GM18870 (cell line): ENCODE results near the gene LRRC8C.
"Not testable (repeated sequence)": the region's sequence is repeated elsewhere in the genome, so short reads cannot be mapped to it uniquely, and the experiment has no call there.

Experiments
- ATAC-seq: cut with Tn5 transposase; IDR thresholded peaks from one replicate; pipeline ENCODE4 v1.9.1; 2021; ENCODE audit warnings: moderate library complexity; ENCODE audit not compliant: unreplicated experiment

The LRRC8C gene

DNA sequence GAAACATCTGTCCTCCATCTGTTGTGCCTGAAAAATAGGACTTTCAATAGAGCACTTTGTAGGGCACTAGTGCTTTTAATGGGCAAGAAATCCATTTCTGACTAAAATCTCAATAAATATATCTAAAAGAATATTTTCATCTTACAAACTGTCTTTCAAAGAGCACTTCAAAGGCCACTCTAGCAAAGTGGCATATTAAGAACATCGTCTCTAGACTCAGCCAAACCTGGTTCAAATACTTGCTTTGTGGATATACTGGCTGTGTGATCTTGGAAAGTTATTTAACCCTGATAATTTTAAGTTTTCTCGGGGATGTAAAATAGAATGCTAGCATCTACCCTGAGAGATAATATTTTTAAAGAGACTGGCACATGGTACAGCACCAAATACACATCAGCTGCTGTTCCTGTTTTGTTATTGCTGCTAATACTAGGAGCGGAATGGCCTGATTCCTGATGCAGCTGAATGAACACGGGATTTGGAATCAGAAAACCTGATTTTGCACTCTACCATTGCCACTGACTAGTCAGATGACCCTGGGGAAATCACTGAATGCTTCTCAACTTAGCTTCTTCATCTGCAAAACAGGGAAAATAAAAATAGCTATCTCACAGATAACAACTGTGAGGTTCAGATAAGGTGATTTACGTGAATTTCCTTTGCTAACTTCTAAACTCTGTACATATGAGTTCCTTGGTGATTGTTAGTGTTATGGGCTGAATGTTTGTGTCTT is 25.2 kb upstream of the LRRC8C start:
- ATAC-seq = no peak

DNA sequence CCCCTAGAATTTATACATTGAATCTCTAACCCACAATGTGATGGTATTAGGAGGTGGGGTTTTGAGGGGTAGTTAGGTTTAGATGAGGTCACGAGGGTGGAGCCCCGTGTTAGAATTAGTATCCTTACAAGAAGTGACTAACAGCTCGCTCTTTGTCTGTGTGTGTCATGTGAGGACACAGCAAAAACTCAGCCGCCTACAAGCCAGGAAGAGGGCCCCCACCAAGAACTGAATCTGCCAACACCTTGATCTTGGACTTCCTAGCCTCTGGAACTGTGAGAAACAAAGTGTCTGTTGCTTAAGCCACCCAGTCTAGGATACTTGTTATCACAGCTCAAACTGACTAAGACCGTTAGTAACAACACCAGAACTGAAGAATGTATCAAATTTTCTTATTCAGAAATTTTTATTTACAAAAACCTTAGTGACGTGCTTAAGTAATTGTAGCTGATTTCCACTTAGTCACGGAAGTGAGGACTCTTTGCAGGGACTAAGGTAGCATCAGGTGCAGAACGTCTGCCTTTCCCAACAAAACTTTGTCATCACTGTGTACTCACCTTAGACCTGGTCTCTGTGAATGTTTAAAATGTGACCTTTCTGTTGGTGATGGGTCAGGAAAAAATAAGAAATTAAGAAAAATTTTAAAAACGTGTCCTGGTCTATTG is 24.5 kb upstream of the LRRC8C start:
- ATAC-seq = no peak

DNA sequence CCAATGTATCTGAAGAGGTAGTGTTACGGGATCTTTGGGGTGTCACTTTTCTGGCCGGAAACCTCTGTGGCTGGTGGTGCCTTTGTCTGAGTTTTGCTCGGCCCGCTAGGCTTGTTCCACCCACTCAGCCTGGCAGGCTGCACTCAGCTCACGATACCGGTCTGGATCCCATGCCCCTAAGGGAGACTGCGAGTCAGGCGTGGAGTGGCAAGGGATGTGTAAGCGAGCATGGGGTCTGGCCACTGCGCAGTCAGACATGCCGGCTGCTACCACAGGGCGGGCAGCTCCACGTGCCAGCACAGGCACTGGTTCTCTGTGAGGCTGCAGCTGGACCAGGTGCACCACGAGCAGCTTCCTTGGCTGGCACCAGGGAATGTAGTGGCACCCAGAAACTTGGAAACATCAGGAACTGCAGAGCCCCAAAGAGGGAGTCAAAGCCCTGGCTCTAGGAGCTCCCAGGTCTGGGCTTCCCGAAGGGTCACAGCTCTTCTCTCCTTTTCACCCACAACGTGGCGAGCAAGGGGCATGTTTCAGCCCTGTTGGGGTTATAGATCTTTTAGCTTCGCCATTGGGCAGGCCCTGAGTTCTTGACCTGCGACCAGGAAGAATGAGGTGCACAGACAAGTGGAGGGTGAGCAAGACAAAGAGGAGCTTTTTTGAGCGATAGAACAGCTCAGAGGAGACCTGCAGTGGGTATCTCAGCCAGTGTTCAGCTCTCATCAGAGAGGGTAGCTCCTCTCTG is 23.8 kb upstream of the LRRC8C start:
- ATAC-seq = no peak

DNA sequence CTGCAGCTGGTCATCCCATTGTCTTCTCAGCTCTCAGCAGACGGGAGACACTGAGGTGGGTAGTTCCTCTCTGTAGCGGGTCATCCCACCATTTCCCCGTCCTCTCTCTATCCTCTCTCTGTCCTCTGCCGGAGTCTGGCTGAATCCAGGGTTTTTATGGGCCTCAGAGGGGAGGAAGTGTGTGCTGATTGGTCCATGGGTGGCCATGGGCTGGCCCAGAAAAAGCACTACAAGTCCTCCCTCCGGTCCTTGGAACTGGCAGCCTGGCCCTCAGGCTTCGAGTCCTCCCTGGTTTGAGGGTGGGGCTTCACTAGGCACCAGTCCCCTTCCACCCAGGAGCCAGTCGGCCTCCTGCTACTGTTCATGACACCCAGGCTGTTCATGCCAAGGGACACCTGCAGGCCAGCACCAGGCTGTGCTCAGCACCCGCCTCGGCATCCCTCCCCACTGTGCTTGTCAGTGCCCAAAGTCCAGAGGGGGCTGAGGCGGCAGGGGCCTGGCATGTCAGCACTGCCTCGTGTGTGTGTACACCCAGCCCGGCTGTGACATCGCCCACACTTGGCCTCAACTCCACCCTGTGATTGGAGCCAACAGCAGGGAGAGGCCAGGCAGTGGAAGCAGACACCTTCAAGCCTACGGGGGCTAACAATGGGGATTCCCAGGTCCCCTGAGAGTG is 23.0 kb upstream of the LRRC8C start:
- ATAC-seq = no peak

DNA sequence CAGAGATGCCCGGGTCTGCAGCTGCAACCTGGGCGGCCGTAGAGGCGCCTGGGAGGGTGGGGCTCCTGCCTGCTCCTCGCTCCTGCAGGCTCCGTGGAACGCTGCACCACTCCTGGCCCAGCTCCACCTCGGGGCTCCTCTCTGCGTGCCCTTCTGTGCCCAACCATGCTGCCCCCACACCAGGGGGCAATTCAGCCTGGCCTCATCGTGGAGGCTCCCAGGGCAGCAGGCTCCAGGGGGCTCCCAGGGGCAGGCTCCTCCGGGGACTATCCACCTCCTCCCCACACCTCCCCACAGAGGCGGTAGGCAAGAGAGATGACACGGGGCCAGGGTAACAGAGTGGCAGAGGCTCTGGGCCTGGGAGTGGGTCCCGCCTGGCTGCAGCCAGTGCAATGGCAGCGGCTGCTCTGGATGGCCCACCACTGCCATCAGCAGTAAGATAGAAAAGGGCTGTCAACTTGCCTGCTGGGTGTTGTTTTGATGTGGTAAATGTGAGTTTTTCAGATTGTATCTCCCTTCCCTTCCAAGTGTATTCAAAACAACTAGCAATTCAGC is 22.4 kb upstream of the LRRC8C start:
- ATAC-seq = no peak

DNA sequence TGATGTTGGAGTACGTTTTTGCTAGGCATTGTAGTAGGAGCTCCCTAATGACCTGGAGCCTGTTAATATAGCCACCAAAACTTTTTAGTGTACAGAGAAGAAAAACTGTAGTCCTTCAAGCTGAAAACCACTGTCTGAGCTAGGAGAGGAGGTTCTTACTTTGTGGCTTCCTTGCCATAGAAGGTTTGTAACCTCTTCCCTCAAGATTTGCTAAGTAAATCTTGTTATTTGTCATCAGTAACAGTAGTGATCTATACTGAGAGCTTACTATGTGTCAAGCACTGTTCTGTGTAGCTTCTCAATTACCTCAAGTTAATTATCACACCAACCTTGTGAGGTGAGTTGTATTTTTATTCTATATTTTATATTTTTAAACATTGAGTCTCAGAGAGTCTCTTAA is 21.2 kb upstream of the LRRC8C start:
- ATAC-seq = peak; percentile 99

DNA sequence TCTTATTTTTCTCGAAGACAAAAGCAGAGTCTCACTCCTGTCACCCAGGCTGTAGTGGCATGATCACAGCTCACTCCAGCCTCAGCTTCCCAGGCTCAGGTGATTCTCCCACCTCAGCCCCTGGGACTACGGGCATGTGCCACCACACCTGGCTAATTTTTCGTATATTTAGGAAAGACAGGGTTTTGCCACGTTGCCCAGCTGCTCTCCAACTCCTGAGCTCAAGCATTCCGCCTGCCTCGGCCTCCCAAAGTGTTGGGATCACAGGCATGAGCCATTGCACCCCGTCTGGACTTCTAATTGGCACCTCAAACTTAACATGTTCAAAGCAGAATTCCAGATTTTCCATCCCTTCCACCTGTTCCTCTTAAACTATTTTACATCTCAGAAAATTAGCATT is 19.0 kb upstream of the LRRC8C start:
- no peak for ATAC-seq

DNA sequence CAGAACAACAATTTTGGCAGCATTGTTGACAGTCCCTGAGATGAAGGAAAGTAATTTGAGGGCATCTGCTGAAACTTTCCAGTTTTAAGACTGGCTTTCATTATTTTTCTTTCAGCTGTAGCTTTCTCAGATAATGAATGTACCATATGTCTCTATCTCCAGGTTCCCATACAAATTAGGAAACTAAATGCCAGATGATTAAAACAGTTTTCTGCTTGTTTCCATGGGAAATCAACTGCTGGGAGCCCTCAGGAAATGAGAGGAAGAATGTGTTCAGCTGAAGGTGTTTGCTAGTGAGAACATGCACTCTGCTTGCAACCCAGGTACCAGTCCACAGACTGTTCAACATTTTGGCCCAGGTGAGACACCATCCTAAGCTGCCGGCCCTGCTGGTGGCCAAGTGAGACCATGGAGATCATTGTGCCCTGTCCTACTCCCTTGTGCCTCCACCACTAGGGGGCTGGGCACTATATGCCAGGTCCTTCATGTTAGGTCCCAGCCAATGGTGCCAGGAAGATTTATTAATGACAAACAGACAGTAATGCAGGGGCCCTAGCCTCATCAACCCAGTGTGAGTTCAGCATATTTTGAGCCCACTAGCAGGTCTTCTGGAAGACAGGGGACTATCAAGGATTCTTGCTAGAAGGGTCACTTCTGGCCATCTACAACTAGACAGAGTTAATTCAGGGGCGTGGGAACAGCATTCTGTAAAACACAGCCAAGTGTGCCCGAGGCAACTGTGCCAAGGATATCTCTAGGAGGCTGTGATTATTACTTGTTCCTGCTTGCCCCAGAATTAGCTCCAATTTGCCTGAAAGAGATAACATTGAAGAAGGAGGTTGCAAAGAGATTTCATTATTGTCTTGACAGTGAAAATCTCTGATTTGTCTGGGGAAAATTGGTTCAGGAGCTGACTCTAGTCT is 17.0 kb upstream of the LRRC8C start:
- no peak for ATAC-seq

DNA sequence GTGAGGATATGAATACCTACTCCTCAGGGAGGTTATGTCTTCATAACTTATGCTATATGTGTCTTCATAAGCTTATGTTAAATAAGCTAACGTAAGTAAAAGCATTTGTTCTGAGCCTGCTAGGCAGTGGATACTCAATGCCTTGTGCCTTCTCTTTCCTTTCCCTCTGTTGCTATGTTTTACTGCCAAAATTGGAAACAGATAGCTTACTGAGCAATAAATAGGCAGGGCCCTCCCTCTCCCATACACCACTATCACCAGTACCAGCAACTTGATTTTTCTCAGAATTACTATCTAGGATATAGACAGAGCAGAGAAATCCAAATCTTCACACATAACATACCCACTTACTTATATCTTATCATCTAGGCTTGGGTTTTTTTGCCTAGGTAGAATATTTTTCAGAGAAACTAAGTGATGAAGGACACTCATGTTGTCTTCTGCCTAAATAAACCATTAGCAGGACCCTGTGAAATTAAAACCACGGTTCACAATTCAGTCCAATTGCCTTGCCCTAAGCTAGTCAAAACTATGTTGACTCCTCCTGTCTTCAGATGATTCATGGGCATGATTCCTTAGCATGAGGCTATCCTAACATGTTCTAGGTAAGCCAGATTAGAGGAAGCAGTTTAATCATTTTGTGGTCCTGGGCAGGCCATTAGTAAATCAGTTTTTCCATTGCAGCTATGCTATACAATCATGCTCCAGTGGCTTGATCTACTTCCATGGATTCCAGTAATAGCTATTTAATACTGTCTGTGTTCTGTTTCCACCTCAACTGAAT is 15.9 kb upstream of the LRRC8C start:
- ATAC-seq = no peak

DNA sequence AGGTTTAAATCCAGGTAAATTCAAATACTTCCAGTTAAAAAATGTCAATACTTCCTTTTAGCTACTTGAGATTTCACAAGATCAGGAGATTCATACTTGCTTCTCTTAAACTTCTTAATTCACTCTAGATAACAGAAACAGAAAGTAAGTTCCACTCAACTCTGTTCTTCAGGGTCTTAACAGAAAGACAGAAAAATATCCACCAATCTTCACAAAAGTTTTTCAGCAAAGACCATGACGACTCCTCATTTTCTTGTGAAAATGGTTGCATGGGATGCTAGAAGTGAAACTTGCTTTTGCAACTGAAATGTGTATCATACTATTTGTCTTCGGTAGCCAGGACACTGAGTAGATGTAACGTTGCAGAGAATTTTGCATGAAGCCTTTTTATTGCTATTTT is 12.3 kb upstream of the LRRC8C start:
- ATAC-seq = no peak

DNA sequence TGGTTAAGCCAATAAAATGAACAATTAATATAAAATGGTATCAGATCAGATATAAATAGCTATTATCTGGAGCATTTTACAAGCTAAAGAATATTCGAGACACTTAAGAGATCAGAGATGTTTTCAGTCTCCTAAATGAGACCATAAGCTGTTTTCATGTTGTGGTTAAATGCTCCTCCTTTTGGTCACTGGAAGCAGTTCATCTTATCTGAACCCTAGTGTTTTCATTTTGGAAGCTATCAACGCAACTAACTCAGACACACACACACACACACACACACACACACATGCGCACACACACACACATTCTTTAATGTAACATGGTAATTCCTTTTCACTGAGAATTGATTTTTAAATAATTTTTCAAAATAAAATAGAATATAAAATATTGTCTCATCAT is 10.0 kb upstream of the LRRC8C start:
- no peak for ATAC-seq

DNA sequence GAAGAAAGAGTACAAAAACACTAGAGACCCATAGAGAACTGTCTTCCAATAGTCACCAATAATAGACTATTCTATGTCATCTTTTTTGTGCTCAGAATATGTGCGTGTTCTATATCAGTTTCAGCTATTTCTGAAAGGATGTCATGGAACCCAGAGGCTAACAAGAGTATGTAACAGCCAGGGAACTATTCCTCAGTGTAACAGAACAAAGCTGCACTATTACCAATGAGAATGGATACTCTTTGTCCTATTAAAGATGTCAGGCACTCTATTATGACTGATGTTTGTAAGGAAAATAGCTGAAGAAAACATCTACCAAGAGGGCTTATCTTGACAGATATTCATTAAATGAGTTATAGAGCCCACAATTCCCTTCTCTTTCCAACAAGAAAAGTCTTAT is 8.6 kb upstream of the LRRC8C start:
- no peak for ATAC-seq

DNA sequence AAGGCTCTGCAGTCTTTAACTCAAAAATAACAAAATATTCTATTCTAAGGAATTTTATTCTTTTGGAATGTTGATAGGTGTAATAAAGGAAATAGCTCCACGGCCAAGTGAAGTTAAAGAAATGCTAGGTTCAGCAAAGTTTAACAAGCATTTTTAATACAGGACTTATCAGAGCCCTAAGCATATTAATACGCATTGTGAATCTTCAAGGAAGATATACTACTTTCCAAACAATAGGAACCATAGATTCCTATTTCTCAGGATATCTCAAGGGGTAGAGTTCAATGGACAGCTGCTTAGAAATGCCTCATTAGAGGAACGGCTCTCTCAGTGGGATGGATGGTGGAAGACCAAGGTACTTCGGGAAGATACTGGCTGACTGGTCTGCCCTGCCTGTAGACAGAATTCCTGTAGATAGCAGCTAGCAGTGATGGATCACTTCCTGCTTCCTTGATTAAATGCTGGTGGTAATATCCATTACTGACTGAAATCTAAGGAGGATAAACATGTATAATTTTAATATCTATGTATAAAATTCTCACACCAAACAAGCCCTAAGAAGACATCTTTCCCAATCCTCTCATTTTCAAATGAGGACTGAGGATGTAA is 8.1 kb upstream of the LRRC8C start:
- ATAC-seq = no peak

DNA sequence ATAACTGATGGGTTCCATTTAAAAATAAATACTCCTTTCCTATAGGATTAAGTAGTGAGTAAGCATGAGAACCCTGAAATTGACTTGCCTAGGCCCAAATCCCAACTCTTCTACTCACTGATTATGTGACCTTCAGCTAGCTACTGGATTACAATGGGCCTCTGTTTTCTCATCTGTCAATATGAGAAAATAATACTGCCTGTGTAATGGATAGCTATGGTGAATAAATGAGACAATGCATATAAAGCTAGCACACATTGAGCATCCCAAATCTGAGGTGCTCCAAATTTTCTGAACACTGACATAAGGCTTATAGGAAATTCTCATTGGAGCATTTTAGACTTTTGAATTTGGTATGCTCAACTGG is 5.3 kb upstream of the LRRC8C start:
- ATAC-seq = no peak

DNA sequence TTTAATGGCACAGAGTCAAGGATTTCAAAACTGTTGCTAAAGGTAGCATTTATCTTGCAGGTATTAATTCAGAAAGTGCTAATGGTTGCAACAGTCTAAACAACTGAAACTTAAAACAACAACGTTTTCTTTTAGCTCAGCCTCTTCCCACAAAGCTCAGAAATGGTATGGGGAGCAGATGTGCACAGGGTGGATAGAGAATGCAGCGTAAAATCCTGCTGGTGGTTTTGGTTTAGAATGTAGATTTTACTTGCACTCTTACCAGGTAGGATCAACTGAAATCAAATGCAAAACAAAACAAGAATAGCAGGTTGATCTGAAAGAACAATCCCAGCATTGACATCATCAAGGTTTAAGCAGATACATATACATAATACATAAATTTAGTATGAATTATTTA is 3.8 kb upstream of the LRRC8C start:
- no peak for ATAC-seq

DNA sequence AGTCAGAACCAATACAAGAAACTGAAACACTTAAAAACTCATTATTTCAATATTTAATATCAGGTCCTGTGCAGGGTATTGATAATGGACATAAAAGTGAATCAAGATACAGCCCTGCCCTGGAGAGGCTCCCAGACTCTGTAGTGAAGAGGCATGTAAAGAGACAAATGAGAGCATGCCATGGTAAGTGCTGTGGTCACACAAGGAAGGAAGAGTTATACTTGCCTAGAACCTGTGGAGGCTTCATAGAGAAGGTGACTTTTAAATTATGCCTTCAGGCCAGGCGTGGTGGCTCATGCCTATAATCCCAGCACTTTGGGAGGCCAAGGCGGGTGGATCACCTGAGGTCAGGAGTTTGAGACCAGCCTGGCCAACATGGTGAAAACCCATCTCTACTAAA is 3.3 kb upstream of the LRRC8C start:
- ATAC-seq = not testable (repeated sequence)

DNA sequence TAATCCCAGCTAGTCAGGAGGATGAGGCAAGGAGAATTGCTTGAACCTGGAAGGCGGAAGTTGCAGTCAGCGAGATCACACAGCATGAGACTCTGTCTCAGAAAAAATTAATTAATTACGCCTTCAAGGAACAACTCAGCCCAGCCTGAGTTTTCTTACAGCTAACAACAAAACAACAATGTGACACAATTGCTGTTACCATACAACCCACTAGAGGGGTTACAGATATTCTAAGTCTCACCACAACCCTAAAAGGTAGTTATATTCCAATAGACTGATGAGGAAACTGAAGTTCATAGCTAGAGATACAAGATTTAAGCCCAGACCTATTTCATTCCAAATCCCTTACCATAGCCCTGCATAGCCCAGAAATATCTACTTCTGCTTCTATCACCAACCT is 2.9 kb upstream of the LRRC8C start:
- ATAC-seq = no peak

DNA sequence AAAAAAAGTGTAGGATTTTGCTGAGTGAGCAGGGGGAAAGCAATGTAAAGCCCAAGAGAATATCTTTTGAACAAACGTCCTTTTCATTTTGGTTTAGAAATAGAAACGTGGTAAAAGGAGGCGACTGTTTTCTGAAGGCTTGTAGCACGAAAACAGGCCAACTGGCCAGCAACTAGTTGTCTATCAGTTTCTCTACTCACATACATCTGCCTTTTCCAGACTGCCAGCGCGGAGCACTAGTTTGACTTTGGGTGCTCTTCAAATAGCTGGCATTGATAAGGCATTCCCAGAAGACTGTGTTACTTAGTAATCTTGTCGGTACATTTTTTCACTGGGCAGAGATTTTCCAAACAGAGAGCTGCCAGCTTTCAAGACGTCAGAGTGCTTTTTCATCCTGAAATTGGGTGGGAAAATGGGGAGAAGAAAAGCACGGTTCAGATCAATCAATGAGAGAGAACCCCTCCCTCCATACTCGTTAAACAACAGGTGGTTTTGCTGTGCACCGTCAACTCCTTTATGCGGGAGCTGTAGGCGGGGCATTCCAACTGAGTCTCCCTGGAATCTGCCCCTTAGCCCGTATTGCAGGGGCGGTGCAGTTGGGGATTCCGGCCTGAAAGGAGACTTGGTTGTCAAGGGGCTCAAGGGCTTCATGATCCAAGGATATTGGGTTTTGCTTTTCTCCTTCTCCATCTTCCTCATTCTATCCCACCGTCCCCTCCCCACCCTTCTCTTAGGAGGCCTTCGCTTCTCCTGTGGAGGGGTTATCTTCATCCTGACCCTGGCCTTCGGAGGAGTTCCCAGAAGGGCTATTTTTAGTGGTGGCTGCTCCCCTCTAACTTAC is 884 bp upstream of the LRRC8C start:
- no peak for ATAC-seq
